H9 (cell line): ENCODE measurements around the gene SEMA4D. TPM values are rescaled to one million over a fixed set of nuclear protein-coding genes. Genes with fewer than 3 reads are reported as not detected.

Experiments
- DNase-seq: peaks from one replicate; pipeline ENCODE4 v3.0.0-alpha.2; 2017
- H2AFZ ChIP-seq: one replicate; pipeline ENCODE4 v1.6.1; 2013; ENCODE audit warnings: mild to moderate bottlenecking, low read length, control low read depth, moderate library complexity
- H2AK5ac ChIP-seq: 2 replicates; pipeline ENCODE4 v1.6.1; 2013; ENCODE audit warnings: low read length, control low read depth, mixed read lengths; ENCODE audit not compliant: insufficient read length
- H2BK120ac ChIP-seq: one replicate; pipeline ENCODE4 v1.6.1; 2013; ENCODE audit warnings: low read depth, mild to moderate bottlenecking, low read length, control low read depth, inconsistent platforms; ENCODE audit not compliant: poor library complexity, severe bottlenecking
- H2BK12ac ChIP-seq: 2 replicates; pipeline ENCODE4 v1.6.1; 2013; ENCODE audit warnings: low read length, control low read depth, mixed read lengths, low read depth; ENCODE audit not compliant: insufficient read length
- H2BK15ac ChIP-seq: 2 replicates; pipeline ENCODE4 v1.6.1; 2013; ENCODE audit warnings: low read depth, low read length, control low read depth
- H2BK20ac ChIP-seq: one replicate; pipeline ENCODE4 v1.6.1; 2013; ENCODE audit warnings: low read depth, mild to moderate bottlenecking, low read length, control low read depth, inconsistent platforms; ENCODE audit not compliant: poor library complexity, severe bottlenecking
- H2BK5ac ChIP-seq: 2 replicates; pipeline ENCODE4 v1.6.1; 2013; ENCODE audit warnings: low read length, control low read depth, mixed read lengths; ENCODE audit not compliant: insufficient read length
- H3K14ac ChIP-seq: 2 replicates; pipeline ENCODE4 v1.6.1; 2013; ENCODE audit warnings: low read length, control low read depth; ENCODE audit not compliant: insufficient read depth
- H3K18ac ChIP-seq: 2 replicates; pipeline ENCODE4 v1.6.1; 2013; ENCODE audit warnings: low read depth, mild to moderate bottlenecking, mixed read lengths, low read length, control low read depth; ENCODE audit not compliant: insufficient read length
- H3K23ac ChIP-seq: 2 replicates; pipeline ENCODE4 v1.6.1; 2013; ENCODE audit warnings: low read length, control low read depth, mixed read lengths, low read depth; ENCODE audit not compliant: insufficient read length
- H3K23me2 ChIP-seq: 2 replicates; pipeline ENCODE4 v1.6.1; 2013; ENCODE audit warnings: low read depth, mild to moderate bottlenecking, mixed read lengths, low read length, control low read depth; ENCODE audit not compliant: insufficient read length, poor library complexity, severe bottlenecking
- H3K27ac ChIP-seq: 2 replicates; pipeline ENCODE4 v1.5.1; 2013; ENCODE audit warnings: low read length, control low read depth, mixed read lengths, low read depth; ENCODE audit not compliant: insufficient read length
- H3K27me3 ChIP-seq: 2 replicates; pipeline ENCODE4 v1.6.1; 2013; ENCODE audit warnings: low read length, control low read depth, inconsistent platforms; ENCODE audit not compliant: insufficient read depth
- H3K4ac ChIP-seq: 2 replicates; pipeline ENCODE4 v1.6.1; 2013; ENCODE audit warnings: low read depth, mild to moderate bottlenecking, control low read depth, inconsistent platforms, low read length, moderate library complexity
- H3K4me1 ChIP-seq: 2 replicates; pipeline ENCODE4 v1.6.1; 2013; ENCODE audit warnings: low read length, control low read depth, inconsistent platforms; ENCODE audit not compliant: insufficient read depth
- H3K4me2 ChIP-seq: 2 replicates; pipeline ENCODE4 v1.6.1; 2013; ENCODE audit warnings: low read length, control low read depth, mixed read lengths; ENCODE audit not compliant: insufficient read length, insufficient read depth
- H3K56ac ChIP-seq: 2 replicates; pipeline ENCODE4 v1.6.1; 2013; ENCODE audit warnings: low read depth, mild to moderate bottlenecking, mixed read lengths, low read length, control low read depth; ENCODE audit not compliant: insufficient read length
- H3K79me1 ChIP-seq: 2 replicates; pipeline ENCODE4 v1.6.1; 2013; ENCODE audit warnings: low read depth, mild to moderate bottlenecking, moderate library complexity, low read length, control low read depth, inconsistent platforms; ENCODE audit not compliant: insufficient read depth, poor library complexity, severe bottlenecking
- H3K79me2 ChIP-seq: 2 replicates; pipeline ENCODE4 v1.6.1; 2013; ENCODE audit warnings: low read length, control low read depth, inconsistent platforms; ENCODE audit not compliant: insufficient read depth
- H3K9ac ChIP-seq: 2 replicates; pipeline ENCODE4 v1.6.1; 2013; ENCODE audit warnings: low read length, control low read depth, mixed read lengths; ENCODE audit not compliant: insufficient read length; ENCODE audit errors: extremely low read depth
- H3K9me3 ChIP-seq: one replicate; pipeline ENCODE4 v1.6.1; 2013; ENCODE audit warnings: low read depth, low read length, inconsistent platforms; ENCODE audit not compliant: control insufficient read depth
- H3T11ph ChIP-seq: one replicate; pipeline ENCODE4 v1.6.1; 2013; ENCODE audit warnings: mild to moderate bottlenecking, low read length, control low read depth, inconsistent platforms
- H4K20me1 ChIP-seq: one replicate; pipeline ENCODE4 v1.6.1; 2013; ENCODE audit not compliant: control insufficient read depth, insufficient read length, insufficient read depth
- H4K5ac ChIP-seq: 2 replicates; pipeline ENCODE4 v1.6.1; 2013; ENCODE audit warnings: low read depth, mild to moderate bottlenecking, mixed read lengths, low read length, control low read depth; ENCODE audit not compliant: insufficient read length
- H4K8ac ChIP-seq: replicated peaks from 2 replicates; pipeline ENCODE4 v1.6.1; 2013; ENCODE audit warnings: low read length, control low read depth, mixed read lengths, low read depth; ENCODE audit not compliant: insufficient read length
- H4K91ac ChIP-seq: 2 replicates; pipeline ENCODE4 v1.6.1; 2013; ENCODE audit warnings: low read depth, mild to moderate bottlenecking, moderate library complexity, mixed read lengths, low read length, control low read depth; ENCODE audit not compliant: insufficient read length
- H3K27ac Mint-ChIP-seq, 3 experiments: 2 replicates in 2 of 3; 3 replicates in 1 of 3; pipeline ENCODE4 v1.8.0; 2020 to 2021; ENCODE audit warnings: mixed read lengths in 3 of 3, mild to moderate bottlenecking in 1 of 3, moderate library complexity in 1 of 3
- H3K27me3 Mint-ChIP-seq: 2 replicates; pipeline ENCODE4 v1.8.0; 2021; ENCODE audit warnings: low read depth, mild to moderate bottlenecking, moderate library complexity, mixed read lengths
- H3K36me3 Mint-ChIP-seq, 3 experiments: 2 replicates in 2 of 3; 3 replicates in 1 of 3; pipeline ENCODE4 v1.8.0; 2020 to 2021; ENCODE audit warnings: low read depth in 3 of 3, mixed read lengths in 3 of 3; ENCODE audit not compliant: insufficient read depth in 1 of 3
- H3K4me1 Mint-ChIP-seq, 2 experiments: 2 replicates each; pipeline ENCODE4 v1.8.0; 2020; ENCODE audit warnings: mixed read lengths in 2 of 2
- H3K4me3 Mint-ChIP-seq, 2 experiments: 2 replicates in 1 of 2; 3 replicates in 1 of 2; pipeline ENCODE4 v1.8.0; 2020 to 2021; ENCODE audit warnings: mild to moderate bottlenecking in 2 of 2, mixed read lengths in 2 of 2, moderate library complexity in 1 of 2
- H3K9me3 Mint-ChIP-seq, 2 experiments: 2 replicates in 1 of 2; 3 replicates in 1 of 2; pipeline ENCODE4 v1.8.0; 2020; ENCODE audit warnings: mild to moderate bottlenecking in 2 of 2, mixed read lengths in 2 of 2, moderate library complexity in 1 of 2
- CTCF ChIP-seq: fragments of 200-600 bp; sonication (generic); conservative IDR thresholded peaks from 3 replicates; pipeline ENCODE4 v1.8.0; 2021; ENCODE audit warnings: antibody characterized with exemption, mild to moderate bottlenecking
- WGBS: extraction: QIAGEN DNeasy Blood & Tissue Kit; methylation state at CpG from one replicate; pipeline ENCODE4 v1.1.7; 2013; ENCODE audit warnings: missing lambda C conversion rate, low lambda C conversion rate, mixed read lengths; ENCODE audit not compliant: insufficient read length; ENCODE audit errors: extremely low coverage; 5-methylcytosine and 5-hydroxymethylcytosine counted together
- total RNA-seq: library from RNA; stranded (reverse); gene quantifications from 2 replicates; pipeline ENCODE4 v1.2.1, GENCODE V29; 2021

The SEMA4D gene
- total RNA-seq, 1 experiment from 2014 or later: 47.2 TPM

- Histone ChIP-seq H2BK120ac (no peak overlapping the region), H3K27me3 (no peaks in the 10 kb centered on the region), H3K27ac (no peak overlapping the region), H2BK20ac (no peak overlapping the region), H3K4ac (no peak overlapping the region), H2AK5ac (no peak overlapping the region), H3T11ph (no peak overlapping the region), H2AFZ (no peak overlapping the region), H3K14ac (no peak overlapping the region), H3K4me1 (no peaks in the 10 kb centered on the region), H3K56ac (no peak overlapping the region), H3K79me1 (no peaks in the 10 kb centered on the region), H4K8ac (no peak overlapping the region), H3K18ac (no peak overlapping the region), H4K5ac (no peak overlapping the region), H4K91ac (no peak overlapping the region), H3K23me2 (no peaks in the 10 kb centered on the region), H4K20me1 (no peaks in the 10 kb centered on the region), H3K9me3 (no peaks in the 10 kb centered on the region), H3K23ac (no peak overlapping the region), H3K79me2 (no peaks in the 10 kb centered on the region), H2BK12ac (no peak overlapping the region), H2BK15ac (no peak overlapping the region), H3K9ac (no peak overlapping the region), H2BK5ac (no peak overlapping the region), H3K4me2 (no peak overlapping the region)
- H3K9me3 Mint-ChIP-seq: no peaks in the 10 kb centered on the region
- H3K4me1 Mint-ChIP-seq: no peaks in the 10 kb centered on the region
- DNase-seq: no peak
- no peak for TF ChIP-seq CTCF
- no peaks in the 10 kb centered on the region for H3K27me3 Mint-ChIP-seq
- no peak overlapping the region; a peak in 1 of 7 replicates for H3K27ac Mint-ChIP-seq
- WGBS: no CpG with 5 or more reads among the region's 5 CpGs
- H3K36me3 Mint-ChIP-seq: peaks cover 52 to 84% (median 79%) of the 10 kb centered on the region in 3 experiments
- H3K4me3 Mint-ChIP-seq: no peak overlapping the region
Measured at GRCh38 chr9:89397471-89397870, 100.4 kb downstream of the SEMA4D start.
